GM18870 (cell line): Measurements from ENCODE around the gene CTXN3.

Experiments used
- ATAC-seq: cut with Tn5 transposase; IDR thresholded peaks from one replicate; pipeline ENCODE4 v1.9.1; 2021; ENCODE audit warnings: moderate library complexity; ENCODE audit not compliant: unreplicated experiment

CTXN3 gene

DNA sequence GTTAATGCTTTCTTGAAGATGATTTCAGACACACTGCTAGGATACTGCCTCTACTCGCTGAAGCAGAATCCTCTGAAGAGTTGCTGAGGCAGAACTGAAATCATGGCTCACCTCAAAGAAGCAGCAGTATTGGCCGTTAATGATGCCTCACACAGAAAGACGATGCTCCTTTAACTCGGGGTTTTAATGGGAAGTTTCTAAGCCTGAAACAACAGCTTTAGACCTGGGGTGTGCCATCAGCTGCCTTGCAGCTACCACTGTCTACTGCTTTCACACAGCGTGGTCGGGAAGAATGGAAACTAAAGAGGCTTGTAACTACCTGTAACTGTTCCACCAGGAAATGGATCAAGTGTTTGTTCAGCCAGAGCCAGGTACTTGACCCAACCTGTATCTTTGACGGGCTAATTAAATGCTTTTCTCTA lies at the start of gene CTXN3:
CTXN3 (plus strand) TSS at position 65 of the 422 bp plus-strand sequence. CDS start 8,440 bp downstream, outside the sequence.
- ATAC-seq, result no peak

DNA sequence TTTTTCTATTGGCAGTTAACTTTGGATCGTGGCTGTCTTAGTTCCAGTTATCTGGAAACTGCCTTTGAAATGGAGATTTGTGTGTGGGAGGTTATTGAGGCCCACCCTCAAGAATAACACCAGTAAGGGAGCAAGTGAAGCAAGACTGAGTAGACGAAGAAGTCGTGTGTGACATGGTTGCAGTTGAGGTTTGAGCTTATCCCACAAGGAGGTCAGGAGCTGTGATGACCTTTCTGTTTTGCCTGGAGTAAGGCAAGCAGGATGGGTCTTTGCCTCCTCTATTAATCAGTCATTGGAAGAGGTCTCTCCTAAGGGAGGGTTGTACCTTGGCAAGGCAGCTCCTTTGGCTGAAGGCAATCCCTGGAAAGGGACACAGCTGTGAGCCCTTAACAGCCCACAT lies 49.6 kb upstream of the CTXN3 start:
- no peak for ATAC-seq

DNA sequence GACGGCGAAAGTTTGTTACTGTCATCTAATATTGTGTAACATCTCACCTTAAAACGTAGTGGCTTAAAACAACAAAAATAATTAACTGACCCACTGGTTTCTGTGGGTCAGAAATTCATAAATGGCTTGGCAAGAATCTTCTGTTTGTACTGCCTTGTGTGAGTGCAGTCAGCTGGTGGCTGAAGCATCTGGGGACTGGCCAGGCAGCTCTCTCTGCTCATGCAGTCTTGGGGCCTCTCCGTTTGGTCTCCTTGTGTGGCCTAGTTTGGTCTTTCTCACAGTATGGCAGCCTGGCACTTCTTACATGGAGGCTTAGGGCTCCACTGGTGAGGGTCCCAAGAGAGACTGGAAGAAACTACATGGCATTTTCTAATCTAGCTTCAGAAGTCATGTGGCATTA lies 49.0 kb upstream of the CTXN3 start:
- no peak for ATAC-seq

DNA sequence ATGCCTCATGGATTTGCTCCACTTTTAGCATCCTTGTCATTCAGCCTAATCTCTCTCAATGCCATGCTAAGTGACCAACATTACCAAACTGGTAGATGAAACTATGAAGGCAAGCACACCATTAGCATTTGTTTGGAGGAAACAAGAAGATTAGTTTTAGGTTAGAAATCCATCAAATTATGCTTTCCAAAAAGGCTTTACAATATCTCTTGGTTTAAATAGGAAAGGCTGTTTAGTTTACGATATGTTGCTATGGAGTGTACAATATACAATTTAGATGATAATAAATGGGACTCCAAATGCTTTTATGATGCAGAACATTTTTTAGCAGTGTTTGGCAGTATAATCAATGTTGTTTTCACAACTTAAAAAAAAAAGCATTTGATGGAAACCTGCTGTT lies 47.8 kb upstream of the CTXN3 start:
- no peak for ATAC-seq

DNA sequence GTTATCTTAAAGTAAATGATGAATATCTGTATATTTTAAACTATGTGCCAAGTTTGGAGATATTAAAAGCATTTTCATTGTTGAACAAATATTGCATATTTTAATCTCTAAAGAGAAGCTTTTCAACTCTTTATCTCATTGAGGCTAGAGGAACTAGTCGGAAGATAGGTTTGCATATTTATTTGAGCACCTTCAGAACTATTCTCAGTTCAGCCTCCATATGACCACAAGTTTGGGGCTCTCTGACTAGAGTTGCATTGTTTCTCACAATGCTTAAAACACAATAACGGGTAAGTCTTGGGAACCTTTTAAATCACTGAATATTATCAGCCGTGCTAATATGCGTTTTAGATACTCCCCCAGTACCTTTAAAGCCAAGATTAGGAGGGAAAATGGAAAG lies 47.3 kb upstream of the CTXN3 start:
- ATAC-seq, result no peak

GRCh38 chr5:127602481-127602880 lies 46.4 kb upstream of the CTXN3 start:
- ATAC-seq, result no peak

GRCh38 chr5:127602896-127603844 lies 45.7 kb upstream of the CTXN3 start:
- ATAC-seq, result no peak

GRCh38 chr5:127608077-127608660 lies 40.7 kb upstream of the CTXN3 start:
- peak; percentile 62 for ATAC-seq

DNA sequence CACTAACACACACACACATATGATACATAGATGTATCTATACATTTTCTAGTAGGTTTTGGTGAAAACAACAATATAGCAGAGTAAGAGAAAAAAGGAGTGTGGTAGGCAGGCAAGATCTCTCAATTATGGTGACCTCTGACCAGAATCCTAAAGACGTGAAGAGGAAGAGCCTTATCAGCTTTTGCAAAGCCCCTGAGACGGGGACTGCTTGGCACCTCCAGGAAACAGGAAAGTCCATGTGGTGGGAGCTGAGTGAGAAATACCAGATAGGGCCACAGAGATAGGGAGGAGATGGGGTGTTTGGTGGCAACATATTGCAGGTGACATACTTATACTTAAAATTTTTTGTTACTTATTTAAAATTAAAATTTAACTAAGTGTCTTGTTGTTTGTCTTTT lies 39.9 kb upstream of the CTXN3 start:
- ATAC-seq, result no peak

DNA sequence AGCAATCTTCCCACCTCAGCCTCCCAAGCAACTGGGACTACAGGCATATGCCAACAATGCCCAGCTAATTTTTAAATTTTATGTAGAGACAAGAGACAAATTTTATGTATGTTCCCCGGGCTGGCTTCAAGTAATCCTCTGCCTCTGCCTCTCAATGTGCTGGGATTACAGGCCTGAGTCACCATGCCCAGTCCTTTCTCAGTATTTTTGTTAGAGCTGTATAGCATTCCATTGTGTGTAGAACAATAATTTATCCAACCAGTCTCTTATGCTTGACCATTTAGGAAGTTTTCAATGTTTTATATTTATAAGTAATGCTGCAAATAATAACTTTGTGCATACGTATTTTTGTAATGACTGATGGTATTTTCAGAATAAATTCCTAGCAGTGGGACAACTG lies 38.9 kb upstream of the CTXN3 start:
- ATAC-seq, result no peak

DNA sequence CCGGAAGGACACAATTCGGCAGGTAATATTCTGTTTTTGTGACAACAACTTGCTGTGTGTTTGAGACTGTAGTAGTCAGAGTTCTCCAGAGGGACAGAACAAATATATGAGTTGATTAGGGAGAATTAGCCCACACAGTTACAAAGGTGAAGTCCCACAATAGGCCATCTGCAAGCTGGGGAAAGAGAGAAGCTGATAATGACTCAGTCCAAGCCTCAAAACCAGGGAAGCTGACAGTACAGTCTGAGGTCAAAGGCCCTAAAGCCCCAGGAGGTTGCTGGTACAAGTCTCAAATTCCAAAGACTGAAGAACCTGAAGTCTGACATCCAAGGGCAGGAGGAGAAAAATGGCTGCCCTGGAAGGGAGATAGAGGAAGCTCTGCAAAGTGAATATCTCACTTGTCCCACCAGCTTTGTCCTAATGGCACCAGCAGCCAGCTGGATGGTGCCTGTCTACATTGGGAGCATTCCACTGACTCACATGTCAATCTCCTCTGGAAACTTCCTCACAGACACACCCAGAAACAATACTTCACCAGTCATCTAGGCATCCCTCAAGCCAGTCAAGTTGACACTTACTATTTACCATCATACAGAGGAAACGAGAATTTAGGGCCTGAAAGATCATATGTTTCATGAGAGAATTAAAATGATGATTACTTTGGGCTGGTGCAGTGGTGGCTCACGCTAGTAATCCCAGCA lies 36.3 kb upstream of the CTXN3 start:
- no peak for ATAC-seq

DNA sequence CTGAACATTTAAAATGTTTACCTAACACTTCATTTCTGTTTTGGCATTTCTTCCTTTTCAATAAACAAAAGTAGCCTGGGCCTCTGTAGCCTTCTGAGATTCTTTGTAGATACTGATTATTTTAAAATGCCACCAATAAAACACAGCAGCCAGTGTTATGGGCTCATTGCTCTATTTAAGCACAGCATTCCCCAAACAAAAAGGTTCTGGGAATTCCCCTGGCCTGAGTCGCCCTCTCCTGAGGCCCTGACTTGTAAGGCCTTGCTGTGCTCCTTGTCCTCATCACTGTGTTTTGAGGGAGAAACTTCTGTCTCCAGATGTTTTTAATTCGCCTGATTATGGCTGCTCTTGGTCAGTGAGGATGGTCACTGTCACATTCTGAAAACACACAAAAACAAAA lies 33.0 kb upstream of the CTXN3 start:
- no peak for ATAC-seq

GRCh38 chr5:127619908-127620479 lies 28.9 kb upstream of the CTXN3 start:
- no peak for ATAC-seq

DNA sequence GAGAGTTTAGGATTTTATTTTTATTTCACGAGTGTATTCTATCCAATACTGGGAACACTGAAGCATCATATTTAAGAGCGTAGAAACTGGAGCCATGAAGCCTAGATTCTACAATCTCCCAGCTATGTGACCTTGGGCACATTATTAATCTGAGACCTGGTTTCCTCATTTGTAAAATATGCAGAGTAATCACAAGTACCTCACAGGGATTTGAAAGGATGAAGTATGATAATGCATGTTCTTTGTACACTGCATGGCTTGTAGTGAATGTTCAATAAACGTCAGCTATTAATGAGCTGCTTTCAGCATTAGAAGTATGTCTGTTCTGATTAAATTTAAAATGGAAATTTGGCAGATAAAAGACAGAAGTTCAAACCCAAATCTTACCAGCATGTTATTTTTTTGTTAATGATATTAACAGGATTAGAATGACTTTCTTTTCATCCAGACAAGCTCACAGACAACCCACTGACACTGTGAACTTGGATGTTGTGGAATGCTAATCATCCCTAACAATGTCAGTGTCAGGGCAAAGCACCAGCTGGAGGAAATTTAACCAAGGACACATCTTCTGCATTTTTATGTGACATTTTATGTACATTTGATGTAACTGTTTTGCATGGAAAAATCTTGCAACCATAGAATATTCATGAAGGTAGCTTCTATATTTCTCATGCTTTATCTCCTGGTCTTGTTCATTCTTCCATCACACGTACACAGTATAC lies 27.1 kb upstream of the CTXN3 start:
- ATAC-seq, result no peak

DNA sequence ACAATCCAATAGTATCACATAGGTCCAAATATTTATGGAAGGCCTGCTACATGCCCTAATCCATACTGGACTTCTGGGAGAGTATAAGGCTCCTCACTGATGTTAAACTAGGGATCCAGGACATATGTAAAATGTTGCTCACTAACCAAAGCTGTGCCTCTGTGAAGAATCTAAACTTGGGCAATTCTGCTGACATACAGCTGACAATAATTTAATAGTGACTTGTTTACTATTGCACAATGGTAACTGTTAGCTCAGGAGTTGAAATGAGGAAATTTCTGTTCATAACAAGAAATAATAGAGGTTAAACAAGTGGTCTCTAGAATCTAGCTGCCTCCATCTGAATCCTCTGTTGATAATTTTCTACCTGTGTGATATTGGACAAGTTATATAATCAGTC lies 14.9 kb upstream of the CTXN3 start:
- no peak for ATAC-seq

- no peak for ATAC-seq
Measured at GRCh38 chr5:127639828-127640227, 9.1 kb upstream of the CTXN3 start.

DNA sequence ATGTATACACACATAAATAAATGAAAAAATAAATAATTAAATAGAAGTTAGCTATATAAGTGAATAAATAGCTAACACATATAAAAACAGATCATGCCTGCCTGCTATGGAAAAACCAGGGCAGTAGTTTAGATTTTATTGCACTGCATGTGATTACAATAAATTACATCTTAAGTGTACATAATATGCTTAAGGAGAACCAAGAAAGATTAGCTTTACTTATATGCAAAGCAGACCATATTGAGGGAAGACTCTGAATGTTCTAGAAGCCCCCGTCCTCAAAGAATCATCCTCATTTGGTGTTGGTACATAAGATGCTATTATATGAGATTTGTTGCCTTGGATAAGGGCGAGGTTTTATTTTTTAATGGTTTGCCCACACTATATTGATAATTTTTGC lies 5.9 kb upstream of the CTXN3 start:
- no peak for ATAC-seq

GRCh38 chr5:127643607-127644006 lies 5.3 kb upstream of the CTXN3 start:
- ATAC-seq, result no peak

DNA sequence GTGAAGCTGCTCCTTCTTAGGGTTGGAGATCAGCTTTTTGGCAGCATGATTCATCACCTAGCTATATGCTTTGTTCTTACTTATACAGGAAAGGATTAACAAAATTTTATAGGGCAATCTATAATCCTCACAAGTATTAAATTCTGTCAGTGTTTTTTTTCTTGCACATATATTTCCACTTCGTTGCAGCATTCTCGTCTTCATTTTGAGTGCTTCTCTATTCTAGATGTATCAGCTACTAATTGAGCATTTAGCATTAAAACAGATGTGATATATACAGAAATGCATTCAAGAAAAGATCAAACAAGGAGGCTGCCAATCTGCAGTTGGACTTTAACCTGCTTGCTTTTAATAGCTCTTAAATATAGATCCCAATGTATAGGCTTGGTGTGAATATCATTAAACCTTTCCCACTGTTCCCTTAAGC lies 3.6 kb upstream of the CTXN3 start:
- ATAC-seq, result no peak

- ATAC-seq, result no peak
Measured at GRCh38 chr5:127647361-127647958, 1.4 kb upstream of the CTXN3 start.
